ENCODE measurements around the gene ZNF738.

The ZNF738 gene

DNA sequence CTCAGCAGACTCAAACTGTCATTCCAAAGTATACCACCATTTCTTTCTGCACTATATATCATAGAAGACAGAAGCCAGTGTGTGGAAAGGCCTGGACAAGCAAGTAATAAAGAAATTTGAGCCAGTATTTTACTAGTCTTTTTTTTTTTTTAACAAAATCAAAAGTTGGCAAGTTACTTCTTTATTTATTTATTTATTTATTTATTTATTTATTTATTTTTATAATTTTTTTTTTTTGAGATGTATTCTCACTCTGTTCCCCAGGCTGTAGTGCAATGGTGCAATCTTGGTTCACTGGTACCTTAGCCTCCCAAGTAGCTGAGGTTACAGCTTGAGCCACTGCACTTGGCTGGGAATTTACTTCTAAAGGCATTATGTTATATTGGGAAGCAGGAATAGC, 63.4 kb downstream of the ZNF738 start:
- DNase-seq (ENCODE audit: low read depth in 2 of 2, low spot score in 1 of 2): no peak

DNA sequence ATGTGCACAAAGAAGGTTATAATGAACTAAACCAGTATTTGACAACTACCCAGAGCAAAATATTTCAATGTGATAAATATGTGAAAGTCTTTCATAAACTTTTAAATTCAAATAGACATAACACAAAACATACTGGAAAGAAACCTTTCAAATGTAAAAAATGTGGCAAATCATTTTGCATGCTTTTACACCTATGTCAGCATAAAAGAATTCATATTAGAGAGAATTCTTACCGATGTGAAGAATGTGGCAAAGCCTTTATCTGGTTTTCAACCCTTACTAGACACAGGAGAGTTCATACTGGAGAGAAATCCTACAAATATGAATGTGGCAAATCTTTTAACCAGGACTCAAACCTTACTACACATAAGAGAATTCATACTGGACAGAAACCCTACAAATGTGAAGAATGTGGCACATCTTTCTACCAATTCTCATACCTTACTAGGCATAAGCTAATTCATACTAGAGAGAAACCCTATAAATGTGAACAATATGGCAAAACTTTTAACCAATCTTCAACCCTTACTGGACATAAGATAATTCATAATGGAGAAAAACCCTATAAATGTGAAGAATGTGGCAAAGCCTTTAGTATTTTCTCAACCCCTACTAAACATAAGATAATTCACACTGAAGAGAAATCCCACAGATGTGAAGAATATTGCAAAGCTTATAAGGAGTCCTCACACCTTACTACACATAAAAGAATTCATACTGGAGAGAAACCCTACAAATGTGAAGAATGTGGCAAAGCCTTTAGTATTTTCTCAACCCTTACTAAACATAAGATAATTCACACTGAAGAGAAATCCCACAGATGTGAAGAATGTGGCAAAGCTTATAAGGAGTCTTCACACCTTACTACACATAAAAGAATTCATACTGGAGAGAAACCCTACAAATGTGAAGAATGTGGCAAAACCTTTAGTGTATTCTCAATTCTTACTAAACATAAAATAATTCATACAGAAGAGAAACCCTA, 64.5 kb downstream of the ZNF738 start:
- no peak for DNase-seq (ENCODE audit: low read depth in 2 of 2, low spot score in 1 of 2)

All from stimulated activated CD8-positive, alpha-beta memory T cell treated with anti-CD3 and anti-CD28 coated beads, Interleukin-4, amount 100 ng/mL, for 1 hour (primary cell).